ENCODE measurements around the gene NDFIP2.
"Not testable (repeated sequence)": the region's sequence is repeated elsewhere in the genome, so short reads cannot be mapped to it uniquely, and the experiment has no call there.

Gene NDFIP2

GRCh38 chr13:79541426-79542049 is 60.6 kb downstream of the NDFIP2 start:
- DNase-seq, result peak; percentile 56

- no peak for DNase-seq
Measured at GRCh38 chr13:79543883-79544282, 62.9 kb downstream of the NDFIP2 start.

- no peak for DNase-seq
Measured at GRCh38 chr13:79547211-79548195, 66.5 kb downstream of the NDFIP2 start.

GRCh38 chr13:79548902-79549301 is 67.9 kb downstream of the NDFIP2 start:
- peak; percentile 14 for DNase-seq

GRCh38 chr13:79549355-79550106 is 68.6 kb downstream of the NDFIP2 start:
- DNase-seq, result no peak

GRCh38 chr13:79557666-79558065 is 76.7 kb downstream of the NDFIP2 start:
- no peak for DNase-seq

GRCh38 chr13:79560954-79561353 is 80.0 kb downstream of the NDFIP2 start:
- no peak for DNase-seq

- DNase-seq, result no peak
Measured at GRCh38 chr13:79562557-79562956, 81.6 kb downstream of the NDFIP2 start.

- no peak for DNase-seq
Measured at GRCh38 chr13:79566118-79566517, 85.2 kb downstream of the NDFIP2 start.

GRCh38 chr13:79571147-79571546 is 90.2 kb downstream of the NDFIP2 start:
- DNase-seq, result no peak

- DNase-seq, result not testable (repeated sequence)
Measured at GRCh38 chr13:79573892-79574291, 92.9 kb downstream of the NDFIP2 start.

GRCh38 chr13:79581870-79582315 is 100.9 kb downstream of the NDFIP2 start:
- no peak for DNase-seq

- DNase-seq, result no peak
Measured at GRCh38 chr13:79582896-79583295, 101.9 kb downstream of the NDFIP2 start.

GRCh38 chr13:79585033-79585432 is 104.1 kb downstream of the NDFIP2 start:
- no peak for DNase-seq

GRCh38 chr13:79589603-79590393 is 108.8 kb downstream of the NDFIP2 start:
- no peak for DNase-seq

- no peak for DNase-seq
Measured at GRCh38 chr13:79590394-79590676, 109.4 kb downstream of the NDFIP2 start.

GRCh38 chr13:79591493-79591892 is 110.5 kb downstream of the NDFIP2 start:
- DNase-seq, result no peak

- no peak for DNase-seq
Measured at GRCh38 chr13:79593121-79593520, 112.2 kb downstream of the NDFIP2 start.

GRCh38 chr13:79593641-79594275 is 112.8 kb downstream of the NDFIP2 start:
- no peak for DNase-seq

- DNase-seq, result not testable (repeated sequence)
Measured at GRCh38 chr13:79600146-79600545, 119.2 kb downstream of the NDFIP2 start.

- DNase-seq, result no peak
Measured at GRCh38 chr13:79602936-79603335, 122.0 kb downstream of the NDFIP2 start.

GRCh38 chr13:79604752-79605151 is 123.8 kb downstream of the NDFIP2 start:
- peak; percentile 37 for DNase-seq
